ENCODE measurements around the gene TTPAL.

- TF ChIP-seq CTCF (IDR thresholded peaks at IDR 0.05 in 8 of 11, conservative IDR thresholded peaks at IDR 0.05 in 3 of 11) = no peak
- TF ChIP-seq POLR2AphosphoS5 (IDR thresholded peaks at IDR 0.05) = no peak
Observed at GRCh38 chr20:44465001-44465560, 10.6 kb upstream of the TTPAL start.

All from spleen (tissue), 7 donors.